ENCODE results near the gene RSPO4. TPM values are rescaled to one million over a fixed set of nuclear protein-coding genes. Genes with fewer than 3 reads are reported as not detected.

The RSPO4 gene
- total RNA-seq, 1 donor from 2014 or later = 1.4 TPM

DNA sequence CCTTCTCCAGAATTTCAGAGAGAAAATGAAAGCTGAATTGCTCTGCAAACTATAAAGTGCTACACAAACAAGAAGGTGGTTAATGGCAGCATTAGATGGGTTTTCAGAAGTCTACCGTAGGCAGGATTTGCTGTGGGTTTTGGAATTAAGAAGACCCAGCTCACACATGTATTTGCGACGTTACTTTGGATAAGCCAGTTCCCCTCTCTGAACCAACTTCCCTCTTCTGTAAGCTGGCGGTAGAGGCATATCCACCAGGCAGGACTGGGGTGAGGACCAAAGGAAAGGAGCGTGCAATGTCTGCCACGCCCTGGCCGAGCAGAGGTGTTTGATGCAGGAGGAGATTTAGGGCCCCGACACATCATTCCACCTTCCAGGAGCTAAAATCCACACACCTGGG, 6.9 kb downstream of the RSPO4 start:
- H3K36me3 ChIP-seq = no peaks in the 10 kb centered on the region
- H3K9me3 ChIP-seq = no peaks in the 10 kb centered on the region
- H3K27me3 ChIP-seq = no peaks in the 10 kb centered on the region
- H3K4me3 ChIP-seq = no peak overlapping the region
- no peaks in the 10 kb centered on the region for H3K4me1 ChIP-seq
- intact Hi-C loops (cut with DNase I) = no loop called here
- no peak for DNase-seq (ENCODE audit: low spot score in 2 of 2)
- TF ChIP-seq, protein P1, sequence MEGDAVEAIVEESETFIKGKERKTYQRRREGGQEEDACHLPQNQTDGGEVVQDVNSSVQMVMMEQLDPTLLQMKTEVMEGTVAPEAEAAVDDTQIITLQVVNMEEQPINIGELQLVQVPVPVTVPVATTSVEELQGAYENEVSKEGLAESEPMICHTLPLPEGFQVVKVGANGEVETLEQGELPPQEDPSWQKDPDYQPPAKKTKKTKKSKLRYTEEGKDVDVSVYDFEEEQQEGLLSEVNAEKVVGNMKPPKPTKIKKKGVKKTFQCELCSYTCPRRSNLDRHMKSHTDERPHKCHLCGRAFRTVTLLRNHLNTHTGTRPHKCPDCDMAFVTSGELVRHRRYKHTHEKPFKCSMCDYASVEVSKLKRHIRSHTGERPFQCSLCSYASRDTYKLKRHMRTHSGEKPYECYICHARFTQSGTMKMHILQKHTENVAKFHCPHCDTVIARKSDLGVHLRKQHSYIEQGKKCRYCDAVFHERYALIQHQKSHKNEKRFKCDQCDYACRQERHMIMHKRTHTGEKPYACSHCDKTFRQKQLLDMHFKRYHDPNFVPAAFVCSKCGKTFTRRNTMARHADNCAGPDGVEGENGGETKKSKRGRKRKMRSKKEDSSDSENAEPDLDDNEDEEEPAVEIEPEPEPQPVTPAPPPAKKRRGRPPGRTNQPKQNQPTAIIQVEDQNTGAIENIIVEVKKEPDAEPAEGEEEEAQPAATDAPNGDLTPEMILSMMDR (IDR thresholded peaks at IDR 0.05) = no peak
- no peak overlapping the region for H3K27ac ChIP-seq

DNA sequence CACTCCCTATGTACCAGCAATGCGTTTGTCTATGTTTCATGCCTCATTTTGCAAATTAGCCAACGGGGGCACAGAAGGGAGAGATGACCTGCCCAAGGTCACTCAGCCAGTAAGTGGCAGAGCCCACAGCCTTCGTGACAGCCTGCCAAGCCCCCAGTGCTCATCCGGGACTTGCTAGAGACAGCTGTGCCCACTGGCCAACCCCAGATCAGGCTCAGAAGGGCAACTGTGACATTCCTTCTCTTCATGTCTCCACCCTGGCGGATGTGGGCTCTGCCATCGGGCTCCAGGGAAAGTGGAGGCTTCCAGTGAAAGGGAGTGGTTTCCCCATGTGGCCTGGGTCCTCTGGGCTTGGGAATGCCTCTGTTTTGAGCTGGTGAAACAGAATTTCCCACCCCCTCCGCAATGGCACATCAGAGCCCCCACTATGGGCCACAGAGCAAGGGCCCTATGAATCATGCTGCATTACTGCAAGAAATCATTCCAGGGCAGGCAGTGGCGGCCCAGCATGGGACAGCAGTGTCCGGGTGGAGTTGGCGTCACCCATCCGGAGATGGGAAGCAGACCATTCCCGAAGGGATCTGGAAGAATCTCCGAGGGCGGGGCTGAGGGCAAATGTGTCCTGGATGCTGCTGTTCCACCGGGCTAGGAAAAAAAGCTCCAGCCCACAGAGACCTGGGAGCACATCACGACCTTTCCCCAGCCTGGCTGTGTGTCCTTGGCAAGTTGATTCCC, 9.1 kb downstream of the RSPO4 start:
- TF ChIP-seq, protein P1 (IDR thresholded peaks at IDR 0.05) = no peak
- no peaks in the 10 kb centered on the region for H3K9me3 ChIP-seq
- intact Hi-C loops (cut with DNase I) = no loop called here
- H3K36me3 ChIP-seq = no peaks in the 10 kb centered on the region
- no peak overlapping the region for H3K4me3 ChIP-seq
- no peaks in the 10 kb centered on the region for H3K27me3 ChIP-seq
- DNase-seq (ENCODE audit: low spot score in 2 of 2) = no peak
- no peaks in the 10 kb centered on the region for H3K4me1 ChIP-seq
- no peak overlapping the region for H3K27ac ChIP-seq

DNA sequence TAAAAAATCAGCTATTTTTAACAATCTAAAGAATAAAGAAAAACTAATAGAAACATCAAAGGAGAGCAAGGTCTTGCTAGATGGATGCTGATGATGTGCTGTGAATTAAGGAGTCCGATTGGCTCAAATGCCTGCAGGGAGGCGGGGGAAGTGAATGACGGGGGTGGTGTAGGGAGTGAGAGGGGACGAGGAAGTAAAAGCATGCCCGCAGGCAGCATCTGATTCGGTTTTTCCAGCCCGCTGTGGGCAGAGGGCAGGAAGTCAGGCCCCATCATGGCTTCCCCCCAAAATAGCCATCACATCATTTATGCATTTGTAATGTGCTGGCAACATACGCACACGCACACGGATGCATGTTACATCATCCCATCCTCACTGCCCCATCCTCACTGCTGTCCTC, 10.3 kb downstream of the RSPO4 start:
- TF ChIP-seq, protein P1 (IDR thresholded peaks at IDR 0.05) = no peak
- intact Hi-C loops (cut with DNase I) = no loop called here
- H3K9me3 ChIP-seq = no peaks in the 10 kb centered on the region
- DNase-seq (ENCODE audit: low spot score in 2 of 2) = no peak
- H3K27me3 ChIP-seq = no peaks in the 10 kb centered on the region
- H3K36me3 ChIP-seq = no peaks in the 10 kb centered on the region
- no peak overlapping the region for H3K27ac ChIP-seq
- H3K4me3 ChIP-seq = no peak overlapping the region
- no peaks in the 10 kb centered on the region for H3K4me1 ChIP-seq

DNA sequence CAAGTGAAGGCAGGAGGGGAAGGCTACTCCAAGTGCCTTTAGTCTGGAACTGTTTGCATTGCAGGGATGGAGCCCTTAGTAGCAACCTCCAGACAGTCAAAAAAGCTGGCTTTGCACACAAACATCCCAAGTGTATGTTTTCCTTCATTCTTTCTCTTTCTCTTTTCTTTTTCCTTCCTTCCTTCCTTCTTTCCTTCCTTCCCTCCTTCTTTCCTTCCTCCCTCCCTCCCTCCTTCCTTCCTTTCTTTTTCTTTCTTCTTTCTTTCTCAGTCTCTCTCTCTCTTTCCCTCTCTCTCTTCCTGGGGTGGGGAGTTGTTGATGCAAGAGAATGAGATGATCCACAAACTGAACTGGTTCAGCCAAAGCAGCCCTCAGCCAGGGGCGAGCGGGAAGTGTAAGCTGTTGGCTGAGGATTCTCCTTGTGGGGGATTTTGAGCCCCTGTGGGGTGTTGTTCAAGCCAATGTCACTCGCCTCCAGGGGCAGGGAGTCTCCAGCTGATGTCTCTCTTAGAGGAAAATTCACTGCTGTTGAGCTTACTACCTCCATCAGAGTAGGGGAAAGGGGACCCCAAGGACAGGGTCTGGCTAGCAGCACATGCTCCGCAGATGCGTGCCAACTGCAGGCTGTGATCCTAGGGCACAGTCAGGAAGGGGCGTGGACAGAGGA, 11.7 kb downstream of the RSPO4 start:
- no peaks in the 10 kb centered on the region for H3K4me1 ChIP-seq
- TF ChIP-seq, protein P1 (IDR thresholded peaks at IDR 0.05) = no peak
- H3K27ac ChIP-seq = no peak overlapping the region
- DNase-seq (ENCODE audit: low spot score in 2 of 2) = no peak
- no peaks in the 10 kb centered on the region for H3K9me3 ChIP-seq
- H3K27me3 ChIP-seq = no peaks in the 10 kb centered on the region
- no peak overlapping the region for H3K4me3 ChIP-seq
- H3K36me3 ChIP-seq = no peaks in the 10 kb centered on the region
- intact Hi-C loops (cut with DNase I) = no loop called here

DNA sequence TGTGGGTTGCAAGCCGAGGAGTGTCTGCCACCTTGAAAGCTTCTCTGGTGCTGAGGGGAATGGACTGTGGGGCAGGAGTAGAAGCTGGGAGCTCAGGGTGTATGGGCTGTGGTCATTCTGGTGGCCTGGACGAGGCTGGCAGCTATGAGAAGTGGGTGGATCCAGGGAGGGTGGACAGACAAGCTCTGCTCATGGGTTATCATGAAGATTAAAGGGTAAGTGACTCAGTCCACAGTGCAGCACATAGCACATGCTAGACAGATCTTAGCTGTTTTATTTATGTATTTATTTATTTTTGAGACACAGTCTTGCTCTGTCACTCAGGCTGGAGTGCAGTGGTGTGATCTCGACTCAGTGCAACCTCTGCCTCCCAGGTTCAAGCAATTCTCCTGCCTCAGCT, 13.8 kb downstream of the RSPO4 start:
- DNase-seq (ENCODE audit: low spot score in 2 of 2) = no peak
- Histone ChIP-seq H3K9me3 (no peaks in the 10 kb centered on the region), H3K36me3 (no peaks in the 10 kb centered on the region), H3K27ac (no peak overlapping the region), H3K4me3 (no peak overlapping the region), H3K4me1 (no peaks in the 10 kb centered on the region), H3K27me3 (no peaks in the 10 kb centered on the region)
- intact Hi-C loops (cut with DNase I) = no loop called here
- TF ChIP-seq, protein P1 (IDR thresholded peaks at IDR 0.05) = no peak
